GM12878 (cell line): ENCODE data around the gene ADPRM.

Source experiments
- CBX3 ChIP-seq: fragments of 200-600 bp; sonication (generic); IDR thresholded peaks from 2 replicates; pipeline ENCODE4 v1.6.1; 2016; ENCODE audit warnings: low read depth, borderline replicate concordance
- CEBPB ChIP-seq, 2 experiments: fragments of 150-350 bp in 1 of 2; IDR thresholded peaks; 2 replicates each; pipeline ENCODE4 v1.6.1; 2012 to 2014; ENCODE audit warnings: low read depth in 2 of 2, low read length in 2 of 2, borderline replicate concordance in 1 of 2, inconsistent platforms in 1 of 2
- CREB1 ChIP-seq: IDR thresholded peaks from 2 replicates; pipeline ENCODE4 v1.6.1; 2012; ENCODE audit warnings: low read depth, mild to moderate bottlenecking, inconsistent platforms
- CTCF ChIP-seq, 3 experiments: IDR thresholded peaks in 2 of 3; conservative IDR thresholded peaks in 1 of 3; 2 replicates each; pipeline ENCODE4 v1.5.1; 2011; ENCODE audit warnings: low read depth in 3 of 3, low read length in 3 of 3, mild to moderate bottlenecking in 3 of 3, control low read depth in 2 of 3, moderate library complexity in 2 of 3, inconsistent platforms in 1 of 3, mixed read lengths in 1 of 3; ENCODE audit not compliant: control insufficient read depth in 2 of 3, insufficient read depth in 1 of 3; ENCODE audit errors: extremely low read depth in 1 of 3
- EZH2 ChIP-seq: IDR thresholded peaks from 2 replicates; pipeline ENCODE4 v1.6.1; 2012; ENCODE audit warnings: low read depth, mild to moderate bottlenecking, control low read depth, inconsistent platforms, low read length, borderline replicate concordance; ENCODE audit not compliant: control insufficient read depth
- HDAC6 ChIP-seq: fragments of 200-600 bp; sonication (generic); IDR thresholded peaks from one replicate; pipeline ENCODE4 v1.8.0; 2017; ENCODE audit warnings: antibody characterized with exemption; ENCODE audit not compliant: unreplicated experiment
- KDM1A ChIP-seq: fragments of 200-600 bp; sonication (generic); IDR thresholded peaks from 2 replicates; pipeline ENCODE4 v1.6.1; 2016; ENCODE audit warnings: borderline replicate concordance
- MYC ChIP-seq: IDR thresholded peaks from 2 replicates; pipeline ENCODE4 v1.6.1; 2011; ENCODE audit warnings: mild to moderate bottlenecking, low read length, moderate library complexity, inconsistent platforms; ENCODE audit not compliant: insufficient read depth, insufficient replicate concordance, insufficient read length, severe bottlenecking
- PML ChIP-seq: IDR thresholded peaks from 2 replicates; pipeline ENCODE4 v1.6.1; 2012; ENCODE audit warnings: low read length, inconsistent platforms
- RCOR1 ChIP-seq: conservative IDR thresholded peaks from 2 replicates; pipeline ENCODE4 v1.6.1; 2012; ENCODE audit warnings: low read depth, low read length, improper control_type of control experiment
- SMC3 ChIP-seq: IDR thresholded peaks from 2 replicates; pipeline ENCODE4 v1.6.1; 2011; ENCODE audit warnings: low read length, improper control_type of control experiment, borderline replicate concordance
- ZZZ3 ChIP-seq: IDR thresholded peaks from 2 replicates; pipeline ENCODE4 v1.6.1; 2011; ENCODE audit warnings: low read depth; ENCODE audit not compliant: control insufficient read depth, insufficient read length
- TF ChIP-seq, protein P1 (sequence below): IDR thresholded peaks from 2 replicates; pipeline ENCODE4 v1.6.1; 2011; ENCODE audit warnings: borderline replicate concordance, low read depth, mild to moderate bottlenecking, moderate library complexity, mixed read lengths, low read length; ENCODE audit not compliant: insufficient read depth; ENCODE audit errors: extremely low read length
- TF ChIP-seq, protein P2 (sequence below): fragments of 450-650 bp; formaldehyde crosslinking; IDR thresholded peaks from 2 replicates; pipeline ENCODE4 v1.4.0; 2022; ENCODE audit warnings: mild to moderate bottlenecking, moderate library complexity

DNA sequence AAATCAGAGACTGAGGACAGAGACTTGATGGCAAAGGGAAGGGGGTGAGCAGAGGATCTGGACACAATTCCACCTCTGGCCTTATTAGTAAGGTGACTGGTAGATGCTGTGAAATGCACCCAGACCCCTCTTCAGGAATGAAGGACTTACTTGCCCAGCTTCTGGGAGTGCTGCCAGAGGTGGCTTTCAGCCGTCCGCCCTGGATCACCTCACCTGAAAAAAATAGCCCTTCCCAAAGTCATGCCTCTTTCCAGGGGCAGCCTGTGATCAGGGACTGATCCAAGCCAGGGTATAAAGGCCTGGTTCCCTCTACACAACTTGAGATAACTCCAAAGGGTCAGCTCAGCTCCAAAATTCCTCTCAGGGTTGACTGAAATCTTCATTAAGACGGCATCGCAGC is 52.8 kb downstream of the ADPRM start:
- TF ChIP-seq RCOR1 (no peak), CTCF (IDR thresholded peaks at IDR 0.05 in 2 of 3, conservative IDR thresholded peaks at IDR 0.05 in 1 of 3; ENCODE audit: control insufficient read depth in 2 of 3, extremely low read depth in 1 of 3, insufficient read depth in 1 of 3, low read depth in 3 of 3, low read length in 3 of 3) (no peak), MYC (no peak), PML (no peak), KDM1A (no peak), EZH2 (no peak), CREB1 (no peak), CEBPB (IDR thresholded peaks at IDR 0.05; ENCODE audit: borderline replicate concordance in 1 of 2, low read depth in 2 of 2, low read length in 2 of 2) (no peak), CBX3 (no peak), HDAC6 (no peak), ZZZ3 (no peak), SMC3 (no peak)
- TF ChIP-seq, protein P1, sequence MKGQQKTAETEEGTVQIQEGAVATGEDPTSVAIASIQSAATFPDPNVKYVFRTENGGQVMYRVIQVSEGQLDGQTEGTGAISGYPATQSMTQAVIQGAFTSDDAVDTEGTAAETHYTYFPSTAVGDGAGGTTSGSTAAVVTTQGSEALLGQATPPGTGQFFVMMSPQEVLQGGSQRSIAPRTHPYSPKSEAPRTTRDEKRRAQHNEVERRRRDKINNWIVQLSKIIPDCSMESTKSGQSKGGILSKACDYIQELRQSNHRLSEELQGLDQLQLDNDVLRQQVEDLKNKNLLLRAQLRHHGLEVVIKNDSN, result no peak
- TF ChIP-seq, protein P2, sequence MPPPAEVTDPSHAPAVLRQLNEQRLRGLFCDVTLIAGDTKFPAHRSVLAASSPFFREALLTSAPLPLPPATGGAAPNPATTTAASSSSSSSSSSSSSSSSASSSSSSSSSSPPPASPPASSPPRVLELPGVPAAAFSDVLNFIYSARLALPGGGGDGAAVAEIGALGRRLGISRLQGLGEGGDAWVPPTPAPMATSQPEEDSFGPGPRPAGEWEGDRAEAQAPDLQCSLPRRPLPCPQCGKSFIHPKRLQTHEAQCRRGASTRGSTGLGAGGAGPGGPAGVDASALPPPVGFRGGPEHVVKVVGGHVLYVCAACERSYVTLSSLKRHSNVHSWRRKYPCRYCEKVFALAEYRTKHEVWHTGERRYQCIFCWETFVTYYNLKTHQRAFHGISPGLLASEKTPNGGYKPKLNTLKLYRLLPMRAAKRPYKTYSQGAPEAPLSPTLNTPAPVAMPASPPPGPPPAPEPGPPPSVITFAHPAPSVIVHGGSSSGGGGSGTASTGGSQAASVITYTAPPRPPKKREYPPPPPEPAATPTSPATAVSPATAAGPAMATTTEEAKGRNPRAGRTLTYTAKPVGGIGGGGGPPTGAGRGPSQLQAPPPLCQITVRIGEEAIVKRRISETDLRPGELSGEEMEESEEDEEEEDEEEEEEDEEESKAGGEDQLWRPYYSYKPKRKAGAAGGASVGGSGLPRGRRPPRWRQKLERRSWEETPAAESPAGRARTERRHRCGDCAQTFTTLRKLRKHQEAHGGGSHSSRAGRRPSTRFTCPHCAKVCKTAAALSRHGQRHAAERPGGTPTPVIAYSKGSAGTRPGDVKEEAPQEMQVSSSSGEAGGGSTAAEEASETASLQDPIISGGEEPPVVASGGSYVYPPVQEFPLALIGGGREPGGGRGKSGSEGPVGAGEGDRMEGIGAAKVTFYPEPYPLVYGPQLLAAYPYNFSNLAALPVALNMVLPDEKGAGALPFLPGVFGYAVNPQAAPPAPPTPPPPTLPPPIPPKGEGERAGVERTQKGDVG, result no peak
